GM18517 (cell line): Measurements from ENCODE around the gene MAP1LC3B2.
"Not testable (repeated sequence)": the region's sequence is repeated elsewhere in the genome, so short reads cannot be mapped to it uniquely, and the experiment has no call there.

Experiments used
- ATAC-seq: cut with Tn5 transposase; IDR thresholded peaks from one replicate; pipeline ENCODE4 v1.9.1; 2021; ENCODE audit warnings: mild to moderate bottlenecking, moderate library complexity; ENCODE audit not compliant: unreplicated experiment

MAP1LC3B2 gene

GRCh38 chr12:116556964-116557698 is 2.0 kb upstream of the MAP1LC3B2 start:
- no peak for ATAC-seq

DNA sequence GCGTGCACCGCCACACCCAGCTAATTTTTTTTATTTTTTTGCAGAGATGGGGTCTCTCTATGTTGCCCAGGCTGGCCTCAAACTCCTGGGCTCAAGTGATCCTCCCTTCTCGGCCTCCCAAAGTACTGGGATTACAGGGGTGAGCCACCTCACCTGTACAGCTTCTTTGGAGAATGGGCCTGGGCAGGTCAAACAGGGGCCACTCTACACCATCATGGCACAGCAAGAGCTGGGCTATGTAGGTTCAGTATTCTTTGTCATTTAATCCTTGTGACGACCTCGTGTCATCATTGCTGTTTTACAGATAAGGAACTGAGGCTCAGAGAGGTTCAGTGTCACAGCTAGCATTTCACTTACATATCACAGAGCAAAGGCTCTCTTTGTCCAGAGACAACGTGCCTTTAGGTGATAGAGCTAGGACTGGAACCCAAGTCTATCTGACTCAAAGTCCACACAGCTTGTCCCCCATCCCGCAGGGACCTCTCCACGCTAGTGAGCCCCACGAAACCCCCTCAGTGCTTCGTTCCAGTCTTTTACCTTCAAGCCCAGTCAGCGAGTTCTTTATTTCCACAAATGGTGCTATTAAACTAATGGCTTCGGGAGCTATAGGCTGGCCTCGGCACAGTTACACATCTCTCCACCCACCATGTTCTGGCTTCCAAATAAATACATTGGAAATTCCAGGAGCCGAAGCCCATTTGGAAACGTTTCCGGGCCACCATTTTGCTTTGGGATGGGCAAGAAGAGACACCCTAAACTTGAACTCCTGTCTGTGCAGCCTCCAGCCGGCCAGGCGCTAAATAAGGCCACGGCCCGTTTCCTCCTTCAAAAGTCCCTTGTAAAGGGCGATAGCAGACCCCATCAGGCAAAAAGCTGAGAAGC is 660 bp upstream of the MAP1LC3B2 start:
- no peak for ATAC-seq

GRCh38 chr12:116561181-116561821 is 2.1 kb downstream of the MAP1LC3B2 start:
- no peak for ATAC-seq

GRCh38 chr12:116562090-116562489 is 2.9 kb downstream of the MAP1LC3B2 start:
- ATAC-seq = no peak

- ATAC-seq = no peak
Measured at GRCh38 chr12:116563262-116563661, 4.1 kb downstream of the MAP1LC3B2 start.

DNA sequence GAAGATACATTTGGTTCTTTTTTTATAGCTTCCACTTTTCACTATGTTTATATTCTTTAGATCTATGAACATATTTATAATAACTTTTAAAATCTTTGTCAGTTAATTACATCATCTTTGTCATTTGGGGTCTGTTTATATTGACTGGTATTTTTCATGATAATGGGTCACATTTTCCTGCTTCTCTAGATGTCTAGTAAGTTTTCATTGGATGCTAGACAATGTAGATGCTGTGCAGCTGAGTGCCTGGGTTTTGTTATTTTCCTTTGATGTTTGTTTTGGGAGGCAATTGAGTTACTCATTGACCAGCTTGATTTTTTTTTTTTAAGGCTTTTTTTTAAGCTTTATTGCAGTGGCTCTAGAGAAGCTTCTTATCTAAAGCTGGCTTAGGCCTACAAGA is 4.9 kb downstream of the MAP1LC3B2 start:
- ATAC-seq = no peak

GRCh38 chr12:116565221-116565620 is 6.0 kb downstream of the MAP1LC3B2 start:
- not testable (repeated sequence) for ATAC-seq

DNA sequence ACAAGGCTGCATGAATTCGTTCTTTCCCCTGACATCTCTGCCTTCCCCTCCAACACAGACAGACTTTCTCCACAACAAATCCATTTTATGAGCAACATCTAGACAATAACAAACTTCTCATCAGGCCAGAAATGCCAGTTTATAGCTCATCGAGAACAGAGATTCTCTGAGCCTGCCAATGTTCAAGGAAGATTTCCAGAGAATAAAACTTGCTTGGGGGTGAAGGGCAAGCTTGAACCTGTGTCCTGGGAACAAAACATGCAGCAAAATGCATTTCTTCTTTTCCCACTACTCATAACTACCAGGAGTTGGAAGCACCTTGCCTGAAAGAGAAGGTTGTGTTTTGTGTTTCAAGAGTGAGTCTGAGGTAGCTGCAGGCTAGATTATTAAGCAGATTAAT is 6.8 kb downstream of the MAP1LC3B2 start:
- ATAC-seq = no peak

DNA sequence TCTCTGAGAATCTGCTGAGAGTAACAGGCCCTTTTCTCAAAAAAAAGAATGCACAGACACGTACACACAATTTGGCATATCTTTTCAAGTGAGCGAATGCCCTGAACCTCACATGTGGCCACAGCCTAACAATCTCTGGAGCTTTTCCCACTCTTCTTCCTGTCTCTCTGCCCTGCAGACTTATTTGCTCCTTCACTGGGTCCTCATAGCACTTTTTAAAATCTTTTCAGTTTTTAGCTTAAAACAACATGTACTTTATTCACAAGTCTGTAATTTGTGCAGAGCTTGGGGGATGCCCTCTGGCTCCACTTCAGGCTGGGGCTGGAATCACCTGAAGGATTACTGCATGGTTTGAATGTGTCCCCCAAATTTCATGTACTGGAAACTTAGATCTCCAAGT is 9.0 kb downstream of the MAP1LC3B2 start:
- no peak for ATAC-seq

GRCh38 chr12:116571089-116571488 is 11.9 kb downstream of the MAP1LC3B2 start:
- no peak for ATAC-seq

DNA sequence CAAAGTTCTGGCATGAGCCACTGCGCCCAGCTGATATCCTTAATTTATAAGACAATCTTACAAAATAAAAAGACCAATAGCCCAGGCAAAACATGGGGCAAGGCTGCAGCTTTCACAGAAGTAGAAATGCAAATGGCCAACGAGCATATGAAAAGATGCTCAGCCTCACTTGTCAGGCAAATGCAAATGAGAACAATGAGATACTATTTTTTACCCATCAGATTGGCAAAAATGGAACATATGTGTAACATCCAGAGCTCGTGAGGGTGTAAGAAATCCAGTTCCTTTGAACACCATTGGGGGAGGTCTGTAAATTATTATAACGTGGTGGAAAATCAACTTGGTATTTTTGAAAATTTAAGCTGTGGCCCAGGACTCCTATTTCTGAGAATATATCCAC is 14.6 kb downstream of the MAP1LC3B2 start:
- no peak for ATAC-seq

DNA sequence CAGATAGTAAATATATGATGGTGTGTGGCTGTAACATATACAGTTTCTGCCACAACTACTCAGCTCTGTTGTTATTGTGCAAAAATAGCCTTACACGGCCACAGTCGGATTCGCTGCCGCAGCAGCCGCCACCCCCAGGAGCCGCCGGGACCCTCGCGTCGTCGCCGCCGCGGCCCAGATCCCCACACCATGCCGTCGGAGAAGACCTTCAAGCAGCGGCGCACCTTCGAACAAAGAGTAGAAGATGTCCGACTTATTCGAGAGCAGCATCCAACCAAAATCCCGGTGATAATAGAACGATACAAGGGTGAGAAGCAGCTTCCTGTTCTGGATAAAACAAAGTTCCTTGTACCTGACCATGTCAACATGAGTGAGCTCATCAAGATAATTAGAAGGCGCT is 16.6 kb downstream of the MAP1LC3B2 start:
- ATAC-seq = not testable (repeated sequence)

GRCh38 chr12:116577154-116577561 is 18.0 kb downstream of the MAP1LC3B2 start:
- ATAC-seq = no peak

- no peak for ATAC-seq
Measured at GRCh38 chr12:116578051-116578450, 18.9 kb downstream of the MAP1LC3B2 start.

DNA sequence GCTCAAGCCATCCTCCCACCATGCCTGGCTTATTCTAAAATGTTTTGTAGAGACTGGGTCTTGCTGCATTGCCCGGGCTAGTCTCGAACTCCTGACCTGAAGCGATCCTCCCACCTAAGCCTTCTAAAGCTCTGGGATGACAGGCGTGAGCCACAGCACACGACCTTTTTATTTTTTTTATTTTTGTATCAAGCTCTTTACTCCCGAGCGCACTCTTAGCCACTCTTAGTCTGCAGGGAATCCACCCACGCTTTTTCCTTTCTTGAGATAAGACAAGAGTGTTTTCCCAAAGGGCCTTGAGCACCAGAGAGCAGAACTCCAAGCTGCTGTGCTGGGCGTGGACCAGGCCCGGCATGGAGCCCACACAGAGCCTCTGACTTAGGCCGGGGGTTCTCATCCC is 23.4 kb downstream of the MAP1LC3B2 start:
- no peak for ATAC-seq

DNA sequence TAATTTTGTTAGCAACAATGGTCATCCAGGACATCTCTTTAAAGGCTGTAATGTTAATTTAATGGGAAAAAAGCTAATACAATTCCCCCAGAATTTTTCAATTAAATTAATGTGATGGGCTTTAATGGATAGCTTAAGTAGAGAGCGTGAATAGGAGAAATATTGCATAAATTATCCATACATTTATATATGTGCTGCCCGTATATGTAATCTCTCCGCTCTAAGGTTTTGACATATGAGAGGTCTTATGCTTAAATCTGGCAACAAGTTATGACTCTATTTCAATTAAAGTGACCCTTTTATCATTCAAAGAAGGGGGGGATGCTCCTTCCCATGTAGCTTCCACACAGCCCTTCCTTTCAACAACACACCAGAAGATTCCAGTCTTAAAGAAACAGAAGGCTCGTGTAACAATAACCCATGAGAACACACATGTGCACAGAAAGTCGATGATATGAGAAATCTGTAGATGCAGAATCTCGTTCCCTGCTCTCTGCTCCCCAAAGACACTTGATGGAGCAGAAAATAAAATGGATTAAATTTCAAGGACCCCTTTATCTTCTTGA is 24.0 kb downstream of the MAP1LC3B2 start:
- ATAC-seq = no peak

DNA sequence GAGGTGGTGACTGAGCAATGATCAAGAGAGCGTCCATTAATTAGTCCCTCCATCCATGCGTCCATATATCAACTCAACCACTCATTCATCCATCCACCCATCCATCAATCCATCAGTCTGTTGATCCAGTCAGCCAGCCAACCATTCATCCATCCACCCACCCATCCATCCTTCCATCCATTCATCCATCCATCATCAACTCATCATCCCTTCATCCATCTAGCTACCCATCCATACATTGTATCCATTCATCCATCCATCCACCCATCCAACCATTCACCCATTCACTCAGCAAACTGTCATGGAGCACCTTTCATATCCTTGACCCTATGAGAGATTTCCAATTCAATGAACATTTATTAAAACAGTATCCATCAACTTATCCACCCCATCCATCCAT is 28.1 kb downstream of the MAP1LC3B2 start:
- no peak for ATAC-seq

- no peak for ATAC-seq
Measured at GRCh38 chr12:116588390-116589028, 29.3 kb downstream of the MAP1LC3B2 start.

DNA sequence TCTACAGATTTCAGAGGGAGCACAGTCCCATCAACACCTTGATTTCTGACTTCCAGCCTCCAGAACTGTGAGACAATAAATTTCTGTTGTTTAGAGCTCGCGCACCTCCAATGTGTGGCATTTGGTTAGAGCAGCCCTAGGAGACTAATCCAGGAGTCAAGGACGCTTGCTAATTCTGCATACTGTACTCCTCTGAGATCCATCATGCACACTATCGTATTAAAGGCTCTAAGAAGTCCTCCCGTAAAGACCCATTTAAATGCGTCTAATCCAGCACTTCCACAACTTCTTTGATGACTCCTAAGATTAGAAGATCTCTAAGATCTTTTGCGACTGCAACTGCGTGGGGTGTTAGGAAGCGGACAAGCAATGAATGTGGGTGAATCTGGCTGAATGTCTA is 30.4 kb downstream of the MAP1LC3B2 start:
- no peak for ATAC-seq

GRCh38 chr12:116590561-116590960 is 31.4 kb downstream of the MAP1LC3B2 start:
- ATAC-seq = no peak
